ENCODE results near the gene PROZ.

PROZ gene

GRCh38 chr13:113117911-113118260 is 40.6 kb upstream of the PROZ start:
- no peak overlapping the region for H3K4me3 ChIP-seq (ENCODE audit: low read length)
- DNase-seq (ENCODE audit: low read depth), result no peak
- no peak for TF ChIP-seq CTCF (conservative IDR thresholded peaks at IDR 0.05; ENCODE audit: low read depth, low read length)

- DNase-seq (ENCODE audit: low read depth), result no peak
- no peak for TF ChIP-seq CTCF (conservative IDR thresholded peaks at IDR 0.05; ENCODE audit: low read depth, low read length)
- H3K4me3 ChIP-seq (ENCODE audit: low read length), result no peak overlapping the region
Measured at GRCh38 chr13:113118261-113119021, 40.0 kb upstream of the PROZ start.

GRCh38 chr13:113119166-113119821 is 39.2 kb upstream of the PROZ start:
- no peak for TF ChIP-seq CTCF (conservative IDR thresholded peaks at IDR 0.05; ENCODE audit: low read depth, low read length)
- DNase-seq (ENCODE audit: low read depth), result no peak
- no peak overlapping the region for H3K4me3 ChIP-seq (ENCODE audit: low read length)

GRCh38 chr13:113119822-113120189 is 38.6 kb upstream of the PROZ start:
- no peak for DNase-seq (ENCODE audit: low read depth)
- no peak for TF ChIP-seq CTCF (conservative IDR thresholded peaks at IDR 0.05; ENCODE audit: low read depth, low read length)
- no peak overlapping the region for H3K4me3 ChIP-seq (ENCODE audit: low read length)

- H3K4me3 ChIP-seq (ENCODE audit: low read length), result no peak overlapping the region
- TF ChIP-seq CTCF (conservative IDR thresholded peaks at IDR 0.05; ENCODE audit: low read depth, low read length), result no peak
- no peak for DNase-seq (ENCODE audit: low read depth)
Measured at GRCh38 chr13:113120300-113121182, 37.9 kb upstream of the PROZ start.

- TF ChIP-seq CTCF (conservative IDR thresholded peaks at IDR 0.05; ENCODE audit: low read depth, low read length), result no peak
- no peak for DNase-seq (ENCODE audit: low read depth)
- H3K4me3 ChIP-seq (ENCODE audit: low read length), result no peak overlapping the region
Measured at GRCh38 chr13:113121183-113121927, 37.1 kb upstream of the PROZ start.
